Adrenal gland (tissue), 5 donors: ENCODE results near the gene TM9SF4.

Experiments
- POLR2A ChIP-seq, 2 donors: fragments of 450-650 bp; IDR thresholded peaks; one replicate each; pipeline ENCODE4 v1.6.1; 2017; ENCODE audit warnings: antibody characterized with exemption in 2 of 2, mild to moderate bottlenecking in 2 of 2, moderate library complexity in 1 of 2
- TF ChIP-seq, protein P1 (sequence below), 6 experiments: fragments of 450-650 bp in 4 of 6; fragments of 200-600 bp in 2 of 6; sonication (generic) in 1 of 6; IDR thresholded peaks; 1 replicate in 5 of 6; 2 replicates in 1 of 6; pipeline versions ENCODE4 v1.5.1 to v1.8.0; 2016 to 2021; ENCODE audit warnings: antibody characterized with exemption in 6 of 6, mild to moderate bottlenecking in 2 of 6, moderate library complexity in 1 of 6
- donor health status: DM: no; HTN: no; CAD: no.

- TF ChIP-seq, protein P1, sequence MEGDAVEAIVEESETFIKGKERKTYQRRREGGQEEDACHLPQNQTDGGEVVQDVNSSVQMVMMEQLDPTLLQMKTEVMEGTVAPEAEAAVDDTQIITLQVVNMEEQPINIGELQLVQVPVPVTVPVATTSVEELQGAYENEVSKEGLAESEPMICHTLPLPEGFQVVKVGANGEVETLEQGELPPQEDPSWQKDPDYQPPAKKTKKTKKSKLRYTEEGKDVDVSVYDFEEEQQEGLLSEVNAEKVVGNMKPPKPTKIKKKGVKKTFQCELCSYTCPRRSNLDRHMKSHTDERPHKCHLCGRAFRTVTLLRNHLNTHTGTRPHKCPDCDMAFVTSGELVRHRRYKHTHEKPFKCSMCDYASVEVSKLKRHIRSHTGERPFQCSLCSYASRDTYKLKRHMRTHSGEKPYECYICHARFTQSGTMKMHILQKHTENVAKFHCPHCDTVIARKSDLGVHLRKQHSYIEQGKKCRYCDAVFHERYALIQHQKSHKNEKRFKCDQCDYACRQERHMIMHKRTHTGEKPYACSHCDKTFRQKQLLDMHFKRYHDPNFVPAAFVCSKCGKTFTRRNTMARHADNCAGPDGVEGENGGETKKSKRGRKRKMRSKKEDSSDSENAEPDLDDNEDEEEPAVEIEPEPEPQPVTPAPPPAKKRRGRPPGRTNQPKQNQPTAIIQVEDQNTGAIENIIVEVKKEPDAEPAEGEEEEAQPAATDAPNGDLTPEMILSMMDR (IDR thresholded peaks at IDR 0.05) = no peak
- no peak for TF ChIP-seq POLR2A (IDR thresholded peaks at IDR 0.05)
Measured at GRCh38 chr20:32190616-32191415, 81.3 kb downstream of the TM9SF4 start.
